Endothelial cell of umbilical vein (primary cell): ENCODE measurements around the gene MYO9B. TPM values are rescaled to one million over a fixed set of nuclear protein-coding genes. Genes with fewer than 3 reads are reported as not detected.

Experiments
- BruUV-seq: library from RNA; stranded (reverse); fragments of 400-500 nt; replicated peaks from 2 replicates; lab custom pipeline; 2021; lab: Mats Ljungman, UMichigan
- CTCF ChIA-PET: fragments of 300-600, 350-600 bp; sonication (Branson Sonifier 250); formaldehyde crosslinking; loops from one replicate; lab custom pipeline; 2021; ENCODE audit warnings: antibody characterized with exemption, inconsistent platforms; lab: Charles Lee
- POLR2A ChIA-PET: fragments of 300-600, 350-600 bp; sonication (Branson Sonifier 250); formaldehyde crosslinking; loops from one replicate; lab custom pipeline; 2021; ENCODE audit warnings: antibody characterized with exemption, inconsistent platforms; lab: Charles Lee
- DNase-seq: peaks from one replicate; pipeline ENCODE4 v3.0.0-alpha.2; 2011; ENCODE audit warnings: low read depth, low spot score
- FAIRE-seq: peaks from 2 replicates; lab custom pipeline; 2011; peaks lifted over from hg19 to GRCh38; lab: Jason Lieb, UNC
- H2AFZ ChIP-seq: 2 replicates; pipeline ENCODE4 v1.6.0; 2012; ENCODE audit warnings: low read depth, low read length, control low read depth, inconsistent platforms
- H3K27ac ChIP-seq: 2 replicates; pipeline ENCODE4 v1.5.1; 2011; ENCODE audit warnings: low read depth, mild to moderate bottlenecking, control low read depth, low read length, moderate library complexity; ENCODE audit not compliant: insufficient read depth
- H3K27me3 ChIP-seq, 2 experiments: 2 replicates each; pipeline versions ENCODE4 v1.6.0 to v1.6.1; 2011; ENCODE audit warnings: low read length in 2 of 2, mixed read lengths in 1 of 2; ENCODE audit not compliant: control insufficient read depth in 2 of 2, insufficient read depth in 2 of 2
- H3K36me3 ChIP-seq, 2 experiments: 2 replicates in 1 of 2; 3 replicates in 1 of 2; pipeline ENCODE4 v1.5.1; 2011; ENCODE audit warnings: low read length in 2 of 2, mild to moderate bottlenecking in 1 of 2, moderate library complexity in 1 of 2; ENCODE audit not compliant: control insufficient read depth in 2 of 2, insufficient read depth in 2 of 2; ENCODE audit errors: extremely low read depth in 1 of 2
- H3K4me1 ChIP-seq: 3 replicates; pipeline ENCODE4 v1.5.1; 2011; ENCODE audit warnings: mild to moderate bottlenecking, low read length; ENCODE audit not compliant: control insufficient read depth, insufficient read depth; ENCODE audit errors: extremely low read depth
- H3K4me2 ChIP-seq: 2 replicates; pipeline ENCODE4 v1.6.1; 2011; ENCODE audit warnings: low read length, control low read depth, mixed read lengths; ENCODE audit not compliant: insufficient read depth
- H3K4me3 ChIP-seq, 3 experiments: fragments of 200-600 bp in 1 of 3; sonication (generic), shearing (Covaris generic) in 1 of 3; replicated peaks in 1 of 3; 2 replicates each; pipeline ENCODE4 v1.5.1; 2011 to 2016; ENCODE audit warnings: control low read depth in 3 of 3, low read length in 3 of 3, mild to moderate bottlenecking in 2 of 3, inconsistent platforms in 1 of 3, low read depth in 1 of 3, moderate library complexity in 1 of 3; ENCODE audit not compliant: insufficient read depth in 1 of 3
- H3K79me2 ChIP-seq: 2 replicates; pipeline ENCODE4 v1.6.0; 2012; ENCODE audit warnings: low read length, inconsistent platforms; ENCODE audit not compliant: control insufficient read depth, insufficient read depth
- H3K9ac ChIP-seq: replicated peaks from 2 replicates; pipeline ENCODE3; 2011; ENCODE audit warnings: low read length, control low read depth; ENCODE audit not compliant: insufficient read depth; ENCODE audit errors: extremely low read depth
- H3K9me1 ChIP-seq: replicated peaks from 3 replicates; pipeline ENCODE4 v1.6.0; 2011; ENCODE audit warnings: mild to moderate bottlenecking, low read length; ENCODE audit not compliant: control insufficient read depth, insufficient read depth; ENCODE audit errors: extremely low read depth
- H3K9me3 ChIP-seq: replicated peaks from 2 replicates; pipeline ENCODE4 v1.5.1; 2012; ENCODE audit warnings: low read length, inconsistent platforms; ENCODE audit not compliant: control insufficient read depth, insufficient read depth
- H4K20me1 ChIP-seq: replicated peaks from 2 replicates; pipeline ENCODE3; 2011; ENCODE audit warnings: mild to moderate bottlenecking, low read length; ENCODE audit not compliant: control insufficient read depth, insufficient read depth; ENCODE audit errors: extremely low read depth
- EZH2 ChIP-seq: IDR thresholded peaks from 2 replicates; pipeline ENCODE4 v1.6.1; 2012; ENCODE audit warnings: borderline replicate concordance, low read depth, mild to moderate bottlenecking, moderate library complexity, low read length, inconsistent platforms; ENCODE audit not compliant: severe bottlenecking
- FOS ChIP-seq: IDR thresholded peaks from 2 replicates; pipeline ENCODE4 v1.6.1; 2011; ENCODE audit warnings: mild to moderate bottlenecking, low read length, moderate library complexity, borderline replicate concordance; ENCODE audit not compliant: insufficient read depth
- POLR2A ChIP-seq: IDR thresholded peaks from 2 replicates; pipeline ENCODE4 v1.6.1; 2012; ENCODE audit warnings: low read depth, mild to moderate bottlenecking, control low read depth, low read length
- POLR2AphosphoS5 ChIP-seq: IDR thresholded peaks from 2 replicates; pipeline ENCODE4 v1.6.1; 2012; ENCODE audit warnings: low read depth, mild to moderate bottlenecking, control low read depth, low read length, moderate library complexity; ENCODE audit not compliant: insufficient read depth
- dilution Hi-C: fragments of 300-500 bp; cut with MboI; formaldehyde crosslinking; loops from one replicate; pipeline ENCODE4 v1.15.0; 2019; ENCODE audit warnings: low sequenced_read_pairs; ENCODE audit not compliant: extremely low pct_ligation_motif_present
- intact Hi-C: fragments of 100-400 bp; cut with micrococcal nuclease; formaldehyde crosslinking; loops from one replicate; pipeline ENCODE4 v1.10.0; 2022
- polyA plus RNA-seq, 4 experiments: library from polyadenylated mRNA; depleted of rRNA in 3 of 4; stranded (reverse) in 3 of 4; unstranded in 1 of 4; fragments of >200 nt; gene quantifications; 2 replicates each; pipeline versions ENCODE4 v1.2.1 to v1.2.3, GENCODE V29; 2011 to 2012; ENCODE audit warnings: missing spikeins in 1 of 4
- total RNA-seq: library from RNA; stranded (reverse); gene quantifications from 2 replicates; pipeline ENCODE4 v1.2.3, GENCODE V29; 2021
- TF ChIP-seq, protein P1 (sequence below): IDR thresholded peaks from 2 replicates; pipeline ENCODE4 v1.6.1; 2011; ENCODE audit not compliant: insufficient read depth, insufficient read length

MYO9B gene
- total and polyA plus RNA-seq, 2 donors (not counting 3 experiments of a cell fraction or from before 2014, with no cell fraction given): 64.4 to 119 TPM

GRCh38 chr19:17215127-17215971 is 139.8 kb downstream of the MYO9B start, which contains the start of gene USE1:
TSS of gene USE1 (plus strand) at chr19:17215357. CDS start at chr19:17215406, 49 bp downstream.
- Histone ChIP-seq H3K27me3 (no peaks in the 10 kb centered on the region), H3K4me2 (peak within 1 kb of the TSS; percentile 84), H3K9me1 (no peaks in the 10 kb centered on the region), H3K4me3 (peak within 1 kb of the TSS; percentile 54 to 66 (median 57)), H3K4me1 (peaks cover 7% of the 10 kb centered on the region), H2AFZ (peak within 1 kb of the TSS; percentile 83), H4K20me1 (no peaks in the 10 kb centered on the region), H3K36me3 (peaks cover 0 to 12% of the 10 kb centered on the region in 2 experiments), H3K9ac (peak within 1 kb of the TSS; percentile 87), H3K79me2 (no peaks in the 10 kb centered on the region), H3K9me3 (no peaks in the 10 kb centered on the region), H3K27ac (peak within 1 kb of the TSS; percentile 88)
- CTCF ChIA-PET: interaction anchor here (1.1 to 2.3 kb wide), 5 partner anchors 9 to 90 kb away, joined by 3 to 16 read pairs (median 4); partner anchors contain the start of gene MRPL34
- dilution Hi-C loops (no loop called here), intact Hi-C loops (loop anchor here (1.0 kb wide), 1 partner anchor 11 kb away; the partner anchor contains the start of gene OCEL1)
- BruUV-seq: no TSS peak
- FAIRE-seq (peak; percentile 96), DNase-seq (peak; percentile 78)
- TF ChIP-seq POLR2A (peak; percentile 89), POLR2AphosphoS5 (peak; percentile 96), FOS (no peak), EZH2 (no peak)
- TF ChIP-seq, protein P1, sequence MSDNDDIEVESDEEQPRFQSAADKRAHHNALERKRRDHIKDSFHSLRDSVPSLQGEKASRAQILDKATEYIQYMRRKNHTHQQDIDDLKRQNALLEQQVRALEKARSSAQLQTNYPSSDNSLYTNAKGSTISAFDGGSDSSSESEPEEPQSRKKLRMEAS: no peak
- POLR2A ChIA-PET: interaction anchor here (1.3 kb wide), 1 partner anchor 52 kb away, joined by 5 read pairs; the partner anchor contains the start of gene BABAM1
